ENCODE measurements around the gene SNRNP48. TPM values are rescaled to one million over a fixed set of nuclear protein-coding genes. Genes with fewer than 3 reads are reported as not detected.

Gene SNRNP48, protein sequence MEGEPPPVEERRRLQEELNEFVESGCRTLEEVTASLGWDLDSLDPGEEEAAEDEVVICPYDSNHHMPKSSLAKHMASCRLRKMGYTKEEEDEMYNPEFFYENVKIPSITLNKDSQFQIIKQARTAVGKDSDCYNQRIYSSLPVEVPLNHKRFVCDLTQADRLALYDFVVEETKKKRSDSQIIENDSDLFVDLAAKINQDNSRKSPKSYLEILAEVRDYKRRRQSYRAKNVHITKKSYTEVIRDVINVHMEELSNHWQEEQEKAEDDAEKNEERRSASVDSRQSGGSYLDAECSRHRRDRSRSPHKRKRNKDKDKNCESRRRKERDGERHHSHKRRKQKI
- 10 to 100 TPM; 13.9 to 20.9 (median 15.4) TPM for total RNA-seq

GRCh38 chr6:7589949-7590917 is at the start of gene SNRNP48:
TSS of gene SNRNP48 (plus strand) at chr6:7590198. CDS start at chr6:7590258, 60 bp downstream.
- Histone ChIP-seq H3K4me3 (peak within 1 kb of the TSS; percentile 81 to 92 (median 86)), H3K9me3 (no peaks in the 10 kb centered on the region), H3K36me3 (peaks cover 4% of the 10 kb centered on the region), H3K27me3 (no peaks in the 10 kb centered on the region), H3K4me1 (peaks cover 0 to 10% of the 10 kb centered on the region in 2 donors), H3K27ac (peak within 1 kb of the TSS; percentile 59 to 62)
- TF ChIP-seq POLR2A (IDR thresholded peaks at IDR 0.05) = peak; percentile 58
- TF ChIP-seq POLR2AphosphoS5 (IDR thresholded peaks at IDR 0.05) = peak; percentile 64 to 75 (median 68)
- TF ChIP-seq, protein P1, sequence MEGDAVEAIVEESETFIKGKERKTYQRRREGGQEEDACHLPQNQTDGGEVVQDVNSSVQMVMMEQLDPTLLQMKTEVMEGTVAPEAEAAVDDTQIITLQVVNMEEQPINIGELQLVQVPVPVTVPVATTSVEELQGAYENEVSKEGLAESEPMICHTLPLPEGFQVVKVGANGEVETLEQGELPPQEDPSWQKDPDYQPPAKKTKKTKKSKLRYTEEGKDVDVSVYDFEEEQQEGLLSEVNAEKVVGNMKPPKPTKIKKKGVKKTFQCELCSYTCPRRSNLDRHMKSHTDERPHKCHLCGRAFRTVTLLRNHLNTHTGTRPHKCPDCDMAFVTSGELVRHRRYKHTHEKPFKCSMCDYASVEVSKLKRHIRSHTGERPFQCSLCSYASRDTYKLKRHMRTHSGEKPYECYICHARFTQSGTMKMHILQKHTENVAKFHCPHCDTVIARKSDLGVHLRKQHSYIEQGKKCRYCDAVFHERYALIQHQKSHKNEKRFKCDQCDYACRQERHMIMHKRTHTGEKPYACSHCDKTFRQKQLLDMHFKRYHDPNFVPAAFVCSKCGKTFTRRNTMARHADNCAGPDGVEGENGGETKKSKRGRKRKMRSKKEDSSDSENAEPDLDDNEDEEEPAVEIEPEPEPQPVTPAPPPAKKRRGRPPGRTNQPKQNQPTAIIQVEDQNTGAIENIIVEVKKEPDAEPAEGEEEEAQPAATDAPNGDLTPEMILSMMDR (IDR thresholded peaks at IDR 0.05) = no peak
- DNase-seq (ENCODE audit: low spot score in 2 of 2) = peak; percentile 92 to 94
- intact Hi-C loops (cut with DNase I; ENCODE audit: low total_unique reads) = no loop called here

DNA sequence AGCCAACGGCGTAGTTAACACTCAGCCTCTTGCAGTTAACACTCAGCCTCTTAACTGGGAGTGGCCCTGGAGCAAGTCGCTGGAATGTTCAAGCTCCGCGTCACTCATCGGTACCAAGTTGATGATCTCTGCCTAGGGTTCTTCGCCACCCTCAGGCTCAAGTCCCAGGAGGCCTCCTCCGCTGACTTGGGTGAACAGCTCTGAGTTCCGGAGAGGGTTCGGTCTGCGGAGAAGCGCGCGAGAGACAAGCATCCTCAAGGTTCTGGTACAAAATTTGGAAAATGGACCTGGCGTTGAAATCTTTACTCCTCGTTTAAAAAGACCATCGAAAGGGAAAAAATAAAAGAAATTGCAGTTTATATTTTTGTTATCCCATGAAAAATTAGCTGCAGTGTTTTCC is 49.4 kb upstream of the SNRNP48 start:
- Histone ChIP-seq H3K27me3 (peaks cover 0 to 4% of the 10 kb centered on the region in 2 donors), H3K9me3 (no peaks in the 10 kb centered on the region), H3K4me3 (peak overlapping the region in 2 of 3 donors; percentile 79 to 90), H3K4me1 (no peaks in the 10 kb centered on the region), H3K27ac (peak overlapping the region in 1 of 2 donors; percentile 96), H3K36me3 (no peaks in the 10 kb centered on the region)
- TF ChIP-seq POLR2AphosphoS5 (IDR thresholded peaks at IDR 0.05) = no peak
- no peak for TF ChIP-seq POLR2A (IDR thresholded peaks at IDR 0.05)
- TF ChIP-seq, protein P1 (IDR thresholded peaks at IDR 0.05) = no peak
- intact Hi-C loops (cut with DNase I; ENCODE audit: low total_unique reads) = no loop called here
- peak; percentile 37 to 61 for DNase-seq (ENCODE audit: low spot score in 2 of 2)

- intact Hi-C loops (cut with DNase I; ENCODE audit: low total_unique reads) = no loop called here
- peaks cover 0 to 4% of the 10 kb centered on the region in 2 donors for H3K27me3 ChIP-seq
- H3K27ac ChIP-seq = peak within 1 kb of the TSS; percentile 96
- H3K4me3 ChIP-seq = peak within 1 kb of the TSS; percentile 56 to 90 (median 79)
- H3K4me1 ChIP-seq = no peaks in the 10 kb centered on the region
- TF ChIP-seq, protein P1 (IDR thresholded peaks at IDR 0.05) = peak in 1 of 3 donors; percentile 23
- TF ChIP-seq POLR2A (IDR thresholded peaks at IDR 0.05) (peak; percentile 40), POLR2AphosphoS5 (IDR thresholded peaks at IDR 0.05) (peak; percentile 53 to 83 (median 67))
- H3K36me3 ChIP-seq = no peaks in the 10 kb centered on the region
- no peaks in the 10 kb centered on the region for H3K9me3 ChIP-seq
- DNase-seq (ENCODE audit: low spot score in 2 of 2) = peak; percentile 75 to 85
These were observed 48.6 kb upstream of the SNRNP48 start, which contains the start of gene DSP for GRCh38 chr6:7541175-7542064. TSS of gene DSP (plus strand) at chr6:7541671. CDS start at chr6:7541916, 245 bp downstream.

- intact Hi-C loops (cut with DNase I; ENCODE audit: low total_unique reads) = no loop called here
- Histone ChIP-seq H3K4me3 (peak overlapping the region; percentile 56 to 90 (median 79)), H3K27me3 (peaks cover 0 to 4% of the 10 kb centered on the region in 2 donors), H3K4me1 (no peaks in the 10 kb centered on the region), H3K27ac (peak overlapping the region; percentile 96), H3K9me3 (no peaks in the 10 kb centered on the region), H3K36me3 (no peaks in the 10 kb centered on the region)
- TF ChIP-seq POLR2A (IDR thresholded peaks at IDR 0.05) (no peak), POLR2AphosphoS5 (IDR thresholded peaks at IDR 0.05) (no peak)
- TF ChIP-seq, protein P1 (IDR thresholded peaks at IDR 0.05) = no peak
- no peak for DNase-seq (ENCODE audit: low spot score in 2 of 2)
These were observed 47.7 kb upstream of the SNRNP48 start for GRCh38 chr6:7542065-7542873.

All from breast epithelium (tissue), 4 donors.